NCI-H1417 (cell line): ENCODE data around the gene NRG3.

ENCODE experiments used
- DNase-seq, 3 experiments: peaks; one replicate each; lab custom pipeline; 2025; lab: John Stamatoyannopoulos, UW

The NRG3 gene

DNA sequence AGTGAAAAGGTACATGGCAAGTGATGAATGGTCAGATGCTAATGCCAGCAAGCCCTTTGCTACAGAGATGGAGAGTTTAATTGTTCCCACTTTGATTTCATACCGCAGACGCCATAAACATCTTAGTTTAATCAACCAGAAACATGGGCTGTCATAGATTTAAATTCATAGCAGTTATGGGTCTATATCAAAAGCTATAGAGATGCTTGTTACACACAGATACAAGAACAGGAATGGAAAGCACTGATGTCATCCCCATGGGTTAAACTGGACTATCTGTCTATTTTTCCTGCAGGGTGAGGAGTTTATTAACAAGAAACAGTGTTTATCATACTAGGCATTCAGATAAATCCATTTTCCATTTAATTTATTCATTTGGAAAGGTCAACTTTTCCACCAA lies 409.2 kb downstream of the NRG3 start:
- DNase-seq, result no peak

DNA sequence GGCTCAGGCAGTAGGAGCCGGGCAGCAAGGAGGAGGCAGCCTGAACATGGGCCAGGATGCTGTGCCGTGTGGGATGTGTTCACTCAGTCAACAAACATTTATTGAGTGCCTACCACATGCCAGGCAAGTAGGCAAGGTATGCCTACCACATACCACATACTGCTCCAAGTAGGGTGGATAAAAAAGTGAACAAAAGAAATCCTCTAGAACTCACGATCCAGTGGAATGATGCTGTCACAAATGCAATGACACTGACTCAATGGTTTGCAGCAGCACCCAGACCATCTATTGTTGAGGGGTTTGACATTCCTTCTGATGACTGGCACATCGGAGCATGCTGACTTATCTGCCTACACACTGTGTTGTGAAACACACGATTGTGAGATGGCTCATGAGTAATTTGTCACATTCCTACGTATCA lies 413.5 kb downstream of the NRG3 start:
- no peak for DNase-seq

DNA sequence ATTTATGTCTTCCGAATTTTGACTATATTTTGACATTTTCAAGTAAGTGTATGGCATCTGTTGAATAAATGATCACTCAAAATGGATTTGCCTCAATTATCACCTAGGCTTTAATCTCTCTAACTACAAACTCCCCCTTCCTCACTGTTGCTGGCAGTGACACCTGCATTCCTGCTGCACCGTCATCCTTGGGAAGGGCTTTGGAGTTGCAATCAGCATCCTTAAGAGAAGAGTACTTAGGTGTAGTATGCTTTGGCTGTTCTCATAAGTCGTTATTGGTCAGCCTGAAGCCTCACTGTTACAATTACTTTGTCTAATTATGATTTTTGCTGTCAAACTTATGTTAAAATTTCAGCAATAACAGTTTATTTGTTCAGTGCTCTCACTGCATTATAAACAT lies 415.0 kb downstream of the NRG3 start:
- DNase-seq, result no peak

DNA sequence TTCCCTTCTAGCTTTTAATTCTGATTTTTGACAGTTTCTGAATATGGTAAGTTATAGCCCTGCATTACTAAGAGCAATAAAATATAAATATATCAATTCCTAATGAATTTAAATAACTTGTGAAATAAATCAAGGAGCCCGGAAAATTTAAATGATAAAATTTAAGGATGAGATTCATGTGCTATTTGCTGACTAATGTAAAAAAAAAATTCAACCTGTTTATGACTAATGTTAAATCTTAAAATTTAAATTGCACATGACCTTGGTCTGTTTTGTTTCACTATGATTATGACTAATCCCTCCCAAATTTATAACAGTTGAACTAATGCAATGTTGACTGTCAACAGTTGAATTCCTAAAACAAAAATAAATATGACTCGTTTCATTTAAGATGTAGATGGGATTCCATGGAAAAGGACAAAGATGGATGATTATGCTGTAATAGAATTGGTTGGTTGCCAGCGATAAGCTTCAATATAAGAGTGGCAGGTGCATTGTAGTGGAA lies 419.9 kb downstream of the NRG3 start:
- no peak for DNase-seq

DNA sequence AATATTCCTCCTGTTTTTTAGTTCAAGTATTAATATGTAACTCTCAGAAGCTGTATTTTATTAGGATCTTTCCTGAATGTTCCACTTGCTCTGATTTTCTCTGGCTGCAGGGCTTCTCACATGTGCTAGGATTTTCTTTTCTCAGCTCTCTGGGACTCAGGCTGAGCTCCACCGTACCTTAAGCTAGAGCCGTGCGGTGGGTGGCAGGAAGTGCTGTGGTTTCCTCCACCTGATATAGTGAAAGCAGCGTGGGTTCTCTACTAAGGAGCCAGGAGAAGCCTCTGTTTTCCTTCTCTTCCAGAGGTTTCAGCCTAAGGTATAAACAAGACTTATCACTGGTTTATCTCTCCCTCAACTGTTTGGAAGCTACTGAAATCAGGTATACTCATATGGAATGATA lies 433.6 kb downstream of the NRG3 start:
- no peak for DNase-seq

DNA sequence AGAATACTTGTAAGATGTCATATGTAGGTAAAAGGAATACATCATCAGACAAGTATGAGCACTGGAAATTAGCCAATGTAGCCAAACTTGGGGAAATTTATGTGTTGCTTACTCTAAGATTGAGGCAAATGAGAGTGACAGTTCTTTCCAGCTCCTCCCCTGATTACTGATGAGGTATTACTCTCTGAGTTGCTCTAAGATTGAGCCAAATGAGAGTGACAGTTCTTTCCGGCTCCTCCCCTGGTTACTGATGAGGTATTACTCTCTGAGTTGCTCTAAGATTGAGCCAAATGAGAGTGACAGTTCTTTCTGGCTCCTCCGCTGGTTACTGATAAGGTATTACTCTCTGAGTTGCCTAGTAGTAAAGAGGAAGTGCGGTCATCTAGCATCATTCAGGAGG lies 435.8 kb downstream of the NRG3 start:
- DNase-seq, result no peak

DNA sequence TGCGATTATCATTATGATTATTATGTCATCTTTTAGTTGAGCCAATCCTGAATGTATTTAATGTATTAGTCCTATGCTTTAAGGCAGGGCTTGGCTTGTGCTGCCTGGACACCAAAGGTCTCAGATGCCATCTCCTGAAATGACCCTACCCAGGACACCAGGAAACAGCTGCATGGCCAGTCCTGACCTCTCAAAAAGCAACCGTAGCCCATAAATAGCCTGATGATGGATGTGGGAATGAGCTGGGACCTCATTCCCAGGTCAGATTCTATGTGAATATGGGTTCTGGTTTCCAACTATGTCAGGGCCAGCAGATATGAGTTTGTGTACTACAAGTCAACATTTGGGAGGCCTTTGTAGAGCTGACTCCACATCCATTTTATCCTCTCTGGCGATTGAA lies 438.4 kb downstream of the NRG3 start:
- no peak for DNase-seq

DNA sequence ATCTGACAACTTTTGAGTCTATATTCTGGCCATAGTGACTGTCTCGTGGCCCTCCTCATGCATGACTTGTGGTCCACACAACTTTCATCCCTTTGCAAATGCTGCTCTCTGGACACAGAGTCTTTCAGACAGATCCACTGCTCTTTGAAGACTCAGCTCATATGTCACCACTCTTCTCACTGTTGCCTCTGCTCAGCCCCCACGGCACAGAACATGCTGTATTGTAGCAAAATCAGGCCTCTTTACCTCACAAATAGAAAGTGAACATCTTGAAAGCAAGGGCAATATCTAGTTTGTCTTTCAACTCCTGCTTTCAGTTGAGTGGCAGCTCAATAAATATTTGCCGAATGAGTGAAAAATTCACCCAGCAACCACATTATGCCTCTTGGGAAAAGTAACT lies 443.5 kb downstream of the NRG3 start:
- no peak for DNase-seq

DNA sequence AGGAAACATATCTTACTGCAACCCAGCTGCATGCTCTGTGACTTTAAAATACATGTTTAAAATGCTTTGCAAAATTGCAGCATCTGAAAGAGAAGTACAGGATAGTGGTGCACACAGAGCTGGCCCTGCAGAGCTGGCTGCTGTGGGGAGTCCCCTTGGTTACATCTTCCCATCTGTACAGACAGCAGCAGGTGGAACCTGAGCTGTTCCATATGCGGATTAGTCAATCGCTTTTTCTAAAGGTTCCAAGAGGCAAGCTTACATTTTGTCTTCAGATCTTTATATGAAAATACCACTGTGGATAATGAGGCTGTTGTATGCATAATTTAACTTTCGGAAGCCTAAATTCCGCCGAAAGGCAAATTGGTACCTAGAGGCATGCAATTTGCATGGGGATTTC lies 444.1 kb downstream of the NRG3 start:
- DNase-seq, result no peak

DNA sequence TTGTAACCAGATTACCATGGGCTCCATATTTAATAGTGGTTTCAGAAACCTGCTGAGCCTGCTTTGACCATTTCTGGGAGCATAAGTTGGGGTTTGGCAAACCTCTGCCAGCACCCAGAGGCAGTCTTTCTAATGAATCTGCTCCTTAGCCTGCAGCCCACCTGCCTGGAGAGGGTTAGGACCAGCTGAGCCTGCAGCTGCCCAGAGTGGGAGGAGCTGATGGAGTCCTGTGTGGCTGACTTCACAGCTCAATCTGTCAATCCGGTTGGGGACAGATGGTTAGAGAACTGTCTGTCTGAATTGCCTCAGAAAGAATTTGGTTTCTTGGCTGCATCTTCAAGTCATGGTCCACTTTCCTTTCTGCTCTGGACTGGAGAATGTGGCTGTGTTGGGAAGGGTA lies 444.6 kb downstream of the NRG3 start:
- peak in 1 of 3 experiments; percentile 0 for DNase-seq

DNA sequence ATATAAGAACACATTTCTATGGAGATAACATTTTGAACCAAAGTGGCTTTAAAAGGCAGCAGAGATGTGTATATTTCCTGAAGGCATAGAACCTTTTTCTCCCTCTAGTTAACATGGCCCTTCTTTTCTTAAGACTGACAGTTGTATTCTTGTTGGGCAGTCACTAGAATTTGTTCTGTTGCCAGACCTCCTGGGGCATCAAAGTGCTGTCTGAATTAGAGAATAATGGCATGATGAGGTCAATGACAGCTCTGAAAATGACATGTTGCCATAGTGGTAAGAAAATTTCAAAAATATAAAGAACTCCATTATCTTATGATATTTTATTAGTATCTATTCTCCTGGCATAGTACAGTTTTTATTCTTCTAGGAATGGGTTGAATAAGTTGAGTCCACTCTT lies 446.7 kb downstream of the NRG3 start:
- no peak for DNase-seq

DNA sequence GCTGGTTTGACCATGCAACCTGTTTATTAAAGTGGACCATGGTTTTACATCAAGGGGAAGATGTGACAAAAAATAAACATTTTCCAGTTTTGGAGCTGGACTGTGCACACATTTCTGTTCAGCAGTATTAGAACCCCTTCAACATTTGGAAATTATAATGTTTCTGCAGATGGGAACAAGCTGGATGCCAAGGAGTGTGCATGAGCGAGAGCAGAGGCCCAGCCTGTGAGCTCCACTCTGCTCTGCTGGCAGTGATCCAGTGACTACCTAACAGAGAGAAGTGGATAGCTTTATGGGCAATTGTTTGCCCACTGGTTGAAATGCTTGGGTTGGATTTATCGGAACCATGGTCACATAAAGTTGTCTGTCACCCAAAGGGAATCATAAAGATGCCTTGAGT lies 456.7 kb downstream of the NRG3 start:
- DNase-seq, result no peak

DNA sequence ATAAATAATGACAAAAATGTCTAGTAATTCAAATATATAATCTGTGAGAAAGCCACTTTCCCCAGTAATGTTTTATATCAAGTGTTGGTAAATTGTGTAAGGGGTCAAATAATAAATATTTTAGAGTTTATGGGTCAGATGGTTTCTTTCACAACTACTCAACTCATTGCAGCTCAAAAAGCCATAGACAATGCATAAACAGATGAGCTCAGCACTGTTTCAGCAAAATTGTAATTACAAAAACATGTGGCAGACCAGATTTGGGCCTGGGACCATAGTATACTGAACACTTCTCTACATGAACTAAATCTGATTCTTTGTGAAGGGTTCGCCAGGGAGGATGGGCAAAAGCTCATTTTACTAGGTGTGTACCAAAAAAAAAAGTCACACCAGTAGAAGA lies 460.8 kb downstream of the NRG3 start:
- no peak for DNase-seq

DNA sequence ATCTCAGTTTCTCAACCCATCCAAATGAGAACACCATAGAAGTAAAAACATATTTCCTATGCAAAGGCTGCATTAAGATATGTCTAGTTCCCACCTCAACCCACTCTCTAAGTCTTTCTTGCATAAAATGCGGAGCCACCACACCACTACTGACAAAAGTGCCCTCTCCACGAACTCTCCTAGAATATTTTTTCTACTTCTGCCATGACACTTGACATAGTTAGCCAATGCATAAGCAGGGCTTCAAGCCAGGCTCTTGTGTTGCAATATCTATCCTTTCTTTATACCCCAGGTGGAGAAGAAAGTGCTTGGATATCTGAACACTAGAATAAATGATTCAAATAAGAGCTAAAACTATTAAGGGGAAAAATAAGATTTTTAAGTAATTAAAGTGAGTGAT lies 465.2 kb downstream of the NRG3 start:
- no peak for DNase-seq

DNA sequence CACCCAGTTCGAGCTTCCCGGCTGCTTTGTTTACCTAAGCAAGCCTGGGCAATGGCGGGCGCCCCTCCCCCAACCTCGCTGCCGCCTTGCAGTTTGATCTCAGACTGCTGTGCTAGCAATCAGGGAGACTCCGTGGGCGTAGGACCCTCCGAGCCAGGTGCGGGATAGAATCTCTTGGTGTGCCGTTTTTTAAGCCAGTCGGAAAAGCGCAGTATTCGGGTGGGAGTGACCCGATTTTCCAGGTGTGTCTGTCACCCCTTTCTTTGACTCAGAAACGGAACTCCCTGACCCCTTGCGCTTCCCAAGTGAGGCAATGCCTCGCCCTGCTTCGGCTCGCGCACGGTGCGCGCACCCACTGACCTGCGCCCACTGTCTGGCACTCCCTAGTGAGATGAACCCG lies 474.6 kb downstream of the NRG3 start:
- peak in 1 of 3 experiments; percentile 26 for DNase-seq

DNA sequence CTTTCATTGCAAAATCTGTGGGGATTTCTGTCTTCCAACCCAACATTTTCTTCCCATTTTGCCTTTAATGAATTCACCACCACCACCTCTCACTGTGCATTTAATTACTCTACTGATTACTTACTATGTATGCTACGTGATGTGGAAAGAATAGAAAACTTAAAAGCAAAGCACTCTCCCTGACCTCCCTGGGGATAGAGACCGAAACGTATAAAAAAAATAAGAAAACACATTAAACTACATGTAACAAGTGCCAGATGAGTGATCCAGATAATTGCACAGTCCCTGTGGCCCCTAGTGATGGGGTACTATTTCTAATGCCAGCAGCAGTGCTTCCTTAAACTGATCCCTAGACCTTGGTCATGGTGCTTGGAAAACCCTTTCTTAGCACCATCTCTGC lies 478.4 kb downstream of the NRG3 start:
- DNase-seq, result no peak

DNA sequence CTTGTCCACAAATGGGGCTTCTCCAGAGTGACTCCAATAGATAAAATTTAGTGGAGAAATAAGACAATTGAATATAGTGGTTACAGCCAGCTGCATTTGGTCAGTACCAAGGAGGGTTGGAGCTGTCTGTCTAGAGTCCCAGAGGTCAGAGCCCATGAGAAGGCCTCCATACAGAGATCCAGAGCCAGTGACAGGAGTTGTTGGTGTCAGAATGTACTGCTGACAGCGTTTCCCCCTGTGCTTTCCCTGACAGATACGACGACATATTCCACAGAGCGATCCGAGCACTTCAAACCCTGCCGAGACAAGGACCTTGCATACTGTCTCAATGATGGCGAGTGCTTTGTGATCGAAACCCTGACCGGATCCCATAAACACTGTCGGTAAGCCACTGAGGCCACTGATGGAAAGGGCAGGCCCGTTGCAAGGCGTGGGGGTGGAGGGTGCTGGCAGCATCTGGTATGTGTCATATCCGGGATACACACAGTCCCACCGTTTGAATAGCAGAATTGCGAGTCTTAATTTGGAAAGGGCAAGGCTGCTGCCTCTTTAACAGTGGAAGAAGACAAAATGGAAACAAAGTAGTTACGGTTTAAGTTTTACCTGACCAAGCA lies 483.6 kb downstream of the NRG3 start:
- DNase-seq, result no peak

DNA sequence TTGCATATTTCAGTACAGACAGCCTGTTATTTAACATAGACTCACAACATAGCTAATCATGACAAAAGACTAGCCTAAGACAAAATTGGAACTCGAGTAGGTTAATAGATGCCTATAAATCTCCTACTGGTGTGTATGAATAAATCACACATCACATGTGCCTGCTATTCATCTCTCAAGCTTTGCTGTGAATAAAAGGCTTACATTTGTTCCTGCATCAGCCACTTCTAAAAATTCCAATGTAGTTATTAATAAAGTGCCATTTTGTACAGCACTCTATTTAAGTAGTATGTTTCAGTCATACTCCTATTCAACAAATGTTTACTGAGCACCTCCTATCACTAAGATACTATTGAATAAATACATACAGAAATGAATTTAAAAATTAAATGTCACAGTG lies 486.3 kb downstream of the NRG3 start:
- peak in 1 of 3 experiments; percentile 14 for DNase-seq

DNA sequence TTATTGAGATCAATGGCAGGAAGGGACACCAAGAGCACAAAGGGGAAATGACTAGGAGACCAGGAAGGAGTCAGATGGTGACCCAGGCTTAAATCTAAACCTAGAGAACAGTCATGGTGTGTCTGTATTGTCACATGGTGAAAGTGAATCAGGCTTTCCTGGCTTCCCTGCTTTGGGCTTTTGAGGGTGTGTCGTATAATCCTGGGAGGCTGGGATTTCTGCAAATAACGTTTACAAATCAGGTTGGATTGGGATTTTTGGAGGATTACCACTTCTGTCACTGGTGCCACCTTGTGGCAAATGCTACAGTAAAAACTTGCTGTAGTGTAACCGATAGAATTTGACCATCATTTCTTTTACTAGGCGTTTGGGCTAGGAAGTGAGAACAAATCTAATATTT lies 502.6 kb downstream of the NRG3 start:
- DNase-seq, result peak in 1 of 3 experiments; percentile 2

DNA sequence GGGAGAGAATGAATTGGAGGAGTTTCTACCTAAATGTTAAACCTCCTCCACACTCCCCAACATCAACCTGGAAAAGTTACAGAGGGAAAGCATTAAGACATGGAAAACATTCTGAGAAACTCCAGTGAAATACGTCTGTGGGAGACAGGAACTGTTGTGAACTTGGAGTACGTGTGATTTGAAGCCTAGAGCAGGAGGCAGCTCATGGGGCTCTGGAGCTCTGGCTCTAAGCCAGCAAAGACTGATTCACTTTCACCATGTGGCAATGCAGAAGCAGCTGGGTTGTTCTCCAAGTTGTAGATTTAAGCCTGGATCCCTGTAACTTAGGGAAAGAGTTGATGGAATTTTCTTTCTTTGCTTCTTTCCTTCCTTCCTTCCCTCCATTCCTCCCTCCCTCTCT lies 503.2 kb downstream of the NRG3 start:
- no peak for DNase-seq

DNA sequence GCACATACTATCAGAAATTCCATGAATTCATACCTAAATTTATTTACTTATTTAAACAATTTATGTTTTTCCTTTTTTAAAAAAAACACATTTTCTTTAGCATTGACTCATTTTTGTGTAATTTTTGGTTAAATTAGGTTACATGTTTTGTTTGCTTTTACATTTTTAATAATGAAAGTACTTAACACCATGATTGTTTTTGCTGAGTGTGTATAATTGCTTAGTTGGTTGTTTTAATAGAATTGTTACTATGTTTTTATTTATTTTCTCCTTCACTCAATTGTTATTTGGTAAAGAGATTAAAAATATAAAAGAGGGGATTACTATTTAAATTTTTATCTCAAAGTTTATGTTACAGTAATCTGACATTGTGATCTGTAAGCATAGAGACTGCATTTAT lies 508.4 kb downstream of the NRG3 start:
- no peak for DNase-seq

DNA sequence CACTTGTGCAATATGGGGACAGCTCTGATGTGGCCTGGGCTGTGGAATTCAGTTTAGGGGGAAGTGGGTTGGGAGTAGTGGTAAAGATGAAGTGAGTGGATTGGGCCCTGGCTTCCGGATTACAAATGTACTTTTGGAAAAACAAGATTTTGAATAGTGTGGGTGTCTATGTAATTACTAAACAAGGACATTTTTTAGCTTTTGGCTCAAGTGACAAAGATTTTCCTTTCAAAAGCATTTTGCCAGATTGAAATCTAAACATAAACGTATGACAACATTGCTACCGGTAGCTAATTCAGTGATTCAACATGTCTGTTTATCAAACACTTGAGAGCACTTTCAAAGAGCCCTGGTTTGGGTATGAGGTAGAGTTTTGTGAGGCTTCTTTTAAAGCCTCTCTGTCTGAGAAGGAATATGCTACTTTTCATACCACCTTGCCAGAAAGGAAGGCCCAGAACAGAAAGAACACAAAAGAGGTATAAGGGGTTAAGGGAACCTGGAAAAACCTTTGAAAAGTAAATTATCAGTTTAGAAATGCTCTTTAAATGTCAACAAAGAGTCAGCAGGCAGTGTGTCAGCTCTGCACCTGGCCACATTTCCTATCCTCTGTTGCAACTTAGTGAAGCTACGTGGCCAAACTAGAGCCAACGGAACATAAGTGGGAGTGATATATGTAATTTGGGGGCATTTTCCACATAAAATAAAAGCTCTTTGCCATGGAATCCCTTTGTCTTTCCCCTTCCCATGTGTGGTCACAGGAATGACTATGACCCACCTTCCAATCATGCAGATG lies 516.1 kb downstream of the NRG3 start:
- DNase-seq, result no peak

DNA sequence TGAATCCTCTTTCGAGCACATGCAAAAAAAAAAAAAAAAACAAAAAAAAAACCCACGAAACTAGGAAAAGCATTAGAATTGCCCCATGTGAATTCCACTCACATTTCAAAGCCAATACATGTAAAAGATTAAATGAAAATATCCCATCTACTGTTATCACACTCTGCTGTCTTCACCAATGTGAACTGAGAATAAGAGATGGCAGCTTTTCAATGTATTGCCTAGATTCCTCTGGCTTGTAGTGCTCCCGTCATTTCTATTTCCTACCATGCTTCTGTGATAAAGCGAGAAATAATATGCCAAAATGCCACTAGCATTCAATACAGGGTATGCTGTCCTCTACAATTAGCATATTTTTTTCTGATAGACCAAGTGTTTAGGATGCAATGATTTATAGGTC lies 517.0 kb downstream of the NRG3 start:
- no peak for DNase-seq

DNA sequence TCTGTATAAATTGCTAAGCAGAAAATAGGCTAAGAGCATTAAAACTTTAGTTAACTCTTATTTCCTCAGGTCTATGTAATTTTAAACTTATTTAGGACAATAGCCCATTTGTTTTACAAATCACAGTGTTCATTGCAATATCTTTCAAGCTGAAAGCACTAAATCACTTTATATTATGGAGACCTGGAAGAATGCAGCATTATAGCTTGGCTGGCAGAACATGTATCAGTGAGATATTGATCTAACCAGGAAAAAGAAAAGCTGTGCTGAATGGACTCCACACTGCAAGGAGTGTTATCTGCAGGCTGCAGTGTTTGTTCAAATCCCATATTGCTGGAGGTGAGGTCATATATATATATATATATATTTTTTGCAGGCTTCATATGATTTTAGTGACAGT lies 517.5 kb downstream of the NRG3 start:
- DNase-seq, result no peak
